ENCODE data around the gene SLC22A17.

The SLC22A17 gene

GRCh38 chr14:23381871-23382270 lies 29.2 kb upstream of the SLC22A17 start:
- no peak for DNase-seq

DNA sequence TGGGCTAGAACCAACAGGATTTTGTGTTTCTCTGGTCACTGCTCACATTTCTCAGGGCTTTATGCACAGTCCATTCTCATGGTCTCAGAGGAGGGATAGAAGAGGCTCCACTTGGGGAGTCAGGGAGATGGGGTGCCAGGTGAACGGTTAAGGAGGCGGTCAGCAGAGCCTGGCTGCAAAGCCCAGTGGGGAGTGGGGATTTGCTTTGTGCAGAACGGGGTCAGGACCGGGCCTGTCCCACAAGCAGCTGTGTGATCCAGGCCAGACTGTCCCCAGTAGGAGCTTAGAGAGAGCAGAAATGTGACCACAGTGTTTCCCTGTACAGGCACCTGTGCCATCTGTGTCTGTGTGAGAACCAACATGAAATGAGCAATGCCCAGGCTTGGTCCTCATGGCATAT lies 28.3 kb upstream of the SLC22A17 start:
- no peak for DNase-seq

DNA sequence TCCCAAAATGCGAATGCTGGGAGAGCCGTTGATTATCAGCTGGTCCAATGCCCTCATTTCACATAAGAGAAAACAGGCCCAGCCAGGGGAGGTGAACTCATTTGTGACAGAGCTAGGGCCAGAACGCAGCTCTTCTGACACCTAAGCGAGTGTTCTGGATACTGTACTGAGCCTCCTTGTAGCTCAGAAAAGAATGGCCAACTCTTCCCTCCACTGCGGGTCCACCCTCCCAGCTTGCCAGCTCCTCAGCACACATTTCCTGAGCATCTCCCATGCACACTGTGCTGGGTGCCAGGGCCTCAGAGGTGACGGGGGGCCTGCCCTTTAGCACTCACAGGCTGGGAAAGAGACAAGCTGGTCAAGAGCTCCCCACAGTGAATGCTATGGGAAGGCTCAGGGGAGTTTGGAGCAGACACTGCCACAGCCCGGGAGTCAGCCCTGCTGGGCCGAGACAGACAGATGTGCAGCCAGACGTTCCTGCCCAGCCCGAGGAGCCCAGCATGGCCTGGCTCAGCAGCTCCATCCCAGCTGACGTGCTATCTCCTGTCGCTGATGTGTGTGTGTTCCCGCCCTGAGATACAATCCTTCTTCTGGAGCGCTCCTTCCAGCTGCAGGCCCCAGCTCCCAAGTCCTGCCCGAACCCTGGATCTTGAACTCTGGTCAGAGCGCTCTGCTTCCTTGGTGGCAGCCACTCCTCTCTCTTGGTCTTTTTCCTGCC lies 27.7 kb upstream of the SLC22A17 start:
- no peak for DNase-seq

DNA sequence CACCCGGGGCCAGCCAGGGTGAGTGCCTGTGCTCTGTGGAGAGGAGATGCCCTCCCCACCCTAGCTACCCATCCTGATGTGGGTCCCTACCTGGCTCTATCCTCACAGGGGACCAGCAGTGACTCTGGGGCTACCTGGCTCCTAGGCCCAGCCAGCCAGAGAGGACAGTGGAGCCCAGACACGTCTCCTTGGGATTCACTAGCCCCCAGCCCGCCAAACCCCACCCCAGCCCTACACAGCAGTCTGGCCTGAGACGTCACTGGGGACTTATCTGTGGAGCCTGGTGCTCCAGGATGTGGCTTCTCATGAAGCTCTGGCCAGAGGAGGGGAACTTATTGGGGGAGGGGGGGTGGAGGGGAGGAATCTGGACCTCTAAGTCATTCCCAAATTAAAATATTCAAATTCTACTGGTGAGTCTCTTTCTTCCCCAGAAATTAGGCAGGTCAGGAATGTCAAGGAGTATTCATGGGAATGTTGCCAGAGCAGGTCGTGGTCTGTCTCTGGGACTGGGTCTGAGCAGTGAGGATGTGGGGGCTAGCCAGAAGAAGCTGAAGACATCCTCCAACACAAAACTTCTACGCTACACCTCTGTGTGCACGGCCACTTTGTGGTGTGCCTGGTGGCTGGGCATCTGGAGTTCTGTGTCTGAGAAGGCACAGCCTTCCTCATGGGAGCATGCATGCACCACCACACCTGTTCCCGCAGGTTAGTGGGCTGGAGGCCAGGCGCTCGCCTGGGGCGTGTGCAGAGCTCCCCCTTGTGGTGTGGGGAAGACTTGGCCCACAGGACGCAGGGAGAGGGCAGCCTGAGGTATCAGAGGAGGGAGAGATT lies 26.9 kb upstream of the SLC22A17 start:
- DNase-seq, result peak; percentile 16 to 48

GRCh38 chr14:23378612-23379220 lies 26.0 kb upstream of the SLC22A17 start:
- DNase-seq, result no peak

DNA sequence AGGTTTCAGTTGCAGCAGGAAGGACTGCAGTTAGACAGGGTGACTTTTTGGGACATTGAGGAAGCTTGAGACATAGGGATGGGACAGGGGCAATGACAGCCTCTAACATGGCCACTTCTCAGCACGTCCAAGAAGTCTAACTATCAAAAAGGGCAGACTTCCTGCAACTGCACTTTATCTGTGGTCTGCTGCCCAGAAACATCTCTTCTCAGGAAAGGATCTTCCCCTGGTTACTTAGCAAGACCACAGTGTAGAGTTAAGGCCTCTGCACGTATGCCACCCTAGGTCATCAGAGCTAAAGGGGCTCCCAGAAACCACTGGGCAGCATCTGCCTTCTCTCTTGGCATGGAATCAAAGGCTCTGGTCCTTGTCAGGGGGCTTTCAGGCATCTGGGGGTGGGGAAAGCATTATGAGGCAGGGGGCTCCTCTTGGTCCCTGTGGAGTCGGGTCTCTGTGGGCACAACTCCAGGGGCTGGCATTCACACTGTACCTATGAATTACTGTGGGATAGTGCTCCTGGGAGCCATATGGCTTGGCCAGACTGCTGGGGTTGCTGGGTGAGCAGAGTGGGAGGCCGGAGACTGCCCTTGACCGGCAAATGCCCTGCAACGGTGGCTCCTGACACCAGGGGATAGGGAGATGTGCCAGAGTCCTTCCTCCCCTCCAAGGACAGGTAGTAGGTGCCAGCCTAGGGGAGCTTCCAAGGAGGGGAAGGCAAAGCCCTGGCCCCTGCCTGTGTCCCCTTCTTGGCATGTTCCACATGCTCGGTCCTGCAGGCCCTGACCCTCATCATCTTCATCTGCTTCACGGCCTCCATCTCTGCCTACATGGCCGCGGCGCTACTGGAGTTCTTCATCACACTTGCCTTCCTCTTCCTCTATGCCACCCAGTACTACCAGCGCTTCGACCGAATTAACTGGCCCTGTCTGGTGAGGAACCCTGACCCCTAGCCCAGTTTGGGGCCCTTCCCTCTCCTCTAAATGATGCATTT lies 25.2 kb upstream of the SLC22A17 start:
- DNase-seq, result no peak

DNA sequence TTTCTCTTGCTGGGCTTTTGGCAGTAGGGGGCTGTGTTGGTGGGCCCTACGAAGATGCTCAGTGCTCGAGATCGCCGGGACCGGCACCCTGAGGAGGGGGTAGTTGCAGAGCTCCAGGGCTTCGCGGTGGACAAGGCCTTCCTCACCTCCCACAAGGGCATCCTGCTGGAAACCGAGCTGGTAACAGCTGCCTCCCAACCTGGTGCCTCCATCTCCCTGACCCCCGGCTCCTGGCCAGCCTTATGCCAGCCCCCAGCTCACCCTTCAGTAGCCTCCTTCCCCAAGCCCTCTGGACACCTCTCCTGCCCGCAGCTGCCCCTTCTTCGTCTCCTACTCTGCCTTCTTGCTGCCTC lies 24.5 kb upstream of the SLC22A17 start:
- DNase-seq, result no peak

GRCh38 chr14:23376482-23377197 lies 24.0 kb upstream of the SLC22A17 start, which contains the start of gene CMTM5:
Gene CMTM5, plus strand, starts transcription at chr14:23377046. Its CDS starts 206 bp downstream, at chr14:23377252.
- no peak for DNase-seq

- DNase-seq, result no peak
These were observed 23.0 kb upstream of the SLC22A17 start for GRCh38 chr14:23375527-23376251.

DNA sequence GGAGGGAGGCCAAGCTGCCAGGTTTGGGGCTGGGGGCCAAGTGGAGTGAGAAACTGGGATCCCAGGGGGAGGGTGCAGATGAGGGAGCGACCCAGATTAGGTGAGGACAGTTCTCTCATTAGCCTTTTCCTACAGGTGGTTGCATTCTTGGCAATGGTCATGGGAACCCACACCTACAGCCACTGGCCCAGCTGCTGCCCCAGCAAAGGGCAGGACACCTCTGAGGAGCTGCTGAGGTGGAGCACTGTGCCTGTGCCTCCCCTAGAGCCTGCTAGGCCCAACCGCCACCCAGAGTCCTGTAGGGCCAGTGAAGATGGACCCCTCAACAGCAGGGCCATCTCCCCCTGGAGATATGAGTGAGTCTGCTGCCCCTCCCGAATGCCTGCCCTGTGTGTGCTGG lies 20.4 kb upstream of the SLC22A17 start:
- no peak for DNase-seq

GRCh38 chr14:23372509-23372908 lies 19.8 kb upstream of the SLC22A17 start, which contains the start of gene IL25:
Gene IL25, plus strand, starts transcription at chr14:23372809.
- no peak for DNase-seq

DNA sequence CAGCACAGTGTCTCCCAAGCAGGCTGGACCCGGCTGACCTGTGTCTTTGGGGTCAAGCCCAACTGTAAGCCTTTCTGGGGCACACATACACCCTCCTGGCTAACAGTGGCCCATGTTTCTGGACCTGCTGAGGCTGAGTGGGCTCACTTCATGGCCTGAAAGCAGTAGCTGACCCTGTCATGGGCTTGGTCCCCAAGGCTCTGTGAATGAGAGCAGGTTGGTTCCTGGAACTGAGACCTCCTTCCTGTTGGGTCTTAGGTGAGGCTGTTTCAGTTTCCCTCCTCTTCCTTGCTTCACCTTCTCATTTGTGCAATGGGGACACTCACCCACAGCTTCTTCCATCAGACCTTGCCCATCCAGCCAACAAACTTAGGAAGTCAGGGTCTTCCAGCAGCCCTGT lies 19.2 kb upstream of the SLC22A17 start:
- no peak for DNase-seq

- no peak for DNase-seq
These were observed 17.5 kb upstream of the SLC22A17 start for GRCh38 chr14:23370221-23370620.

DNA sequence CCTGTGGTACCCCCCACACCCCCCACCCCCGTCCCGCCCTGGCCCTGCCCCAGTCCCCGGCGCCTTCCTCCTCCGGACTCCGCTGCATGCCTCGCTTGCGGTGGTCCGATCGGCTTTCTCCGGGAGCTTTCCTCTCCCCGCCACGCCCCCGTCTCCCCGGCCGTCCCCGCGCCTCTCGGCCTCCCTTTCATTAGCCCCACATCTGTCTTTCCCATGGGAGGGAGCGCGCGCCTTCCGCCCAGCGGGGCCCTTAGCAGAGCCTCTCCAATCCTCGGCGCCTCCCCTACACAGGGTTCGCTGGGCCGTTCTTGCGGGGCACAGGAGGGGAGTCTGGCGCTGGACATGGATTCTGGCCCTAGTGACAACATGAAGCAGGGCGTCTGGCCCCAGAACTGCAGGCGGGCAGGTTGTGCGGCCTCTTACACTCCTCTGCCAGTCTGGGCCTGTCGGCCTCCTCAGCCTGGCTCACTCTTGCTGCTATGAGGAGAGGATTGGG lies 13.8 kb upstream of the SLC22A17 start:
- no peak for DNase-seq

- DNase-seq, result no peak
These were observed 13.2 kb upstream of the SLC22A17 start for GRCh38 chr14:23365732-23366425.

- DNase-seq, result no peak
These were observed 12.5 kb upstream of the SLC22A17 start, which contains the start of gene EFS for GRCh38 chr14:23365036-23365731. Gene EFS, minus strand, starts transcription at chr14:23365172. Its CDS starts 147 bp downstream, at chr14:23365025.

DNA sequence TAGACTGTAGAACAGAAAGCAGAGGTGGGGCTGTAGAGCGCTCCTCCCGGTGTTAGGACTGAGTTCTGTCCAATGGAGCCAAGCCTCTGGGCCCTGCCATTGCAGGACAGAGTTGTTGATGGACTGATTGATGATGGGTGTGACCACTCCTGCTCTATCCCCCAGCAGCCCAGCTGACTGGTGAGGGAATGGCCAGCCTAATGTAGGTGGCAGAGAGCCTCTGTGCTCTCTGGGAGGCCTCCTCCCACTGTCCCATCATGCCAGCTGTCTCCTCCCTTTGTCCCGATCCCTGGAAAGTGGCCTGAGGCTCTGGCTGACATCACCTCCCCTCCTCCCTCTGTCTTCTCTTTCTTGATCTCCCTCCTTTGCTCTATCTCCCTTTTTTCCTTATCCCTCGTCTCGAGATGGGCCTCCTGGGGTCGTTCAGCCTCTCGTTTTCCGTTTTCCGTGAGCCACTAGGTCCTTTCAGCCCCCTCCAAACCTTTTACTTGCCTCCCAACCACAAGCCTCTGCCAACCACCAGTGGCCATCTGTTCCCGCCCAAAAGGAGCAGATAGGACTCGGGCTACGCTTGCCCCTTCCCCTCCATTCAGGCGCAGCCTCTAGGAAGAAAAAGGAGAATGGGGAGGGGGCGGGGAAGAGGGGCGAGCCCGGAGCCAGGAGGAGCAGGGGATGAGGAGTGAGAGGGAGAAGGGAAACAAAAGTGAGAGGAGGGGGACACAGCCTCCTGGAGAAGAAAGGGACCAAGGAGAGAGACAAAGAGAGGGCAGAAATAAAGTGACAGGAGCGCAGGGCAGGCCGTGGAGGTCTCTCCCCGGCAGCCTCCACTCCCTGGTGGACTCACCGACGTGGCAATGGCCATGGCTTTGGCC lies 11.7 kb upstream of the SLC22A17 start:
- DNase-seq, result no peak

DNA sequence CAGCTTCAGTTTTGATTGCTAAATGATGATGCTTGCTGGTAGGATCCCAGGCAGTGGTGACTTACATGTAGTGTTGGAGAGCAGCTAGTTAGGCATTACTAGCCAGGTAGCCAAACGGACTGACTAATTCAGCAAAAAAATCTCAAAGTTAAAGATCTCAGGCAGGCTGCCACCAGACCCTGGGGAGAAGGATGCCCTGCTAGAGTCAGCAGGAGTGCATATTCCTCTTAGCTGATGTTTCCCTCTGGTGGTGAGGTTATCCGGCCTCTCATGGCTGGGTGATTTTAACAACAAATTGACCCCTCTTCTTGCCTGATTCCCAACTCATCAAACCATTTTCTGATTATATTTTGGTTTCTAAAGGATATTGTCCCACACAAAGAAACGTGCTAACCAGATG lies 9.5 kb upstream of the SLC22A17 start:
- DNase-seq, result no peak
